Liver (tissue), 9 donors: ENCODE results near the gene OPTN. TPM values are rescaled to one million over a fixed set of nuclear protein-coding genes. Genes with fewer than 3 reads are reported as not detected.

Experiments used
- DNase-seq: peaks from one replicate; pipeline ENCODE4 v3.0.0-alpha.2; 2017; ENCODE audit warnings: low spot score
- H3K27ac ChIP-seq, 2 donors: one replicate each; pipeline ENCODE4 v1.7.0; 2013; ENCODE audit warnings: inconsistent platforms in 2 of 2, low read length in 2 of 2, control low read depth in 1 of 2, low read depth in 1 of 2, mild to moderate bottlenecking in 1 of 2
- H3K27me3 ChIP-seq, 4 donors: one replicate each; pipeline versions ENCODE4 v1.6.1 to v1.7.0; 2013; ENCODE audit warnings: low read length in 3 of 4, inconsistent platforms in 1 of 4, mild to moderate bottlenecking in 1 of 4, moderate library complexity in 1 of 4; ENCODE audit not compliant: control insufficient read depth in 4 of 4, insufficient read depth in 4 of 4
- H3K36me3 ChIP-seq, 4 donors: one replicate each; pipeline versions ENCODE4 v1.6.1 to v1.7.0; 2013; ENCODE audit warnings: low read length in 3 of 4, mild to moderate bottlenecking in 3 of 4, low read depth in 1 of 4, moderate library complexity in 1 of 4; ENCODE audit not compliant: control insufficient read depth in 4 of 4, insufficient read depth in 3 of 4
- H3K4me1 ChIP-seq, 4 donors: one replicate each; pipeline versions ENCODE4 v1.6.1 to v1.7.0; 2013; ENCODE audit warnings: low read length in 3 of 4, mild to moderate bottlenecking in 3 of 4, moderate library complexity in 1 of 4; ENCODE audit not compliant: control insufficient read depth in 4 of 4, insufficient read depth in 4 of 4
- H3K4me3 ChIP-seq, 3 donors: one replicate each; pipeline versions ENCODE4 v1.6.1 to v1.7.0; 2013; ENCODE audit warnings: low read length in 3 of 3, control low read depth in 1 of 3, low read depth in 1 of 3, mild to moderate bottlenecking in 1 of 3
- H3K9ac ChIP-seq, 2 donors: one replicate each; pipeline ENCODE4 v1.7.0; 2013; ENCODE audit warnings: low read length in 2 of 2, mild to moderate bottlenecking in 2 of 2, moderate library complexity in 2 of 2, control low read depth in 1 of 2, low read depth in 1 of 2
- H3K9me3 ChIP-seq, 4 donors: one replicate each; pipeline versions ENCODE4 v1.6.1 to v1.7.0; 2013; ENCODE audit warnings: low read length in 3 of 4; ENCODE audit not compliant: control insufficient read depth in 4 of 4
- CTCF ChIP-seq: fragments of 150-350 bp; IDR thresholded peaks from 2 replicates; pipeline ENCODE4 v1.5.1; 2017; ENCODE audit warnings: improper control_type of control experiment, low read depth, low read length; ENCODE audit not compliant: missing input control
- EGR1 ChIP-seq, 2 donors: IDR thresholded peaks; 2 replicates each; pipeline ENCODE4 v1.6.1; 2016 to 2018; ENCODE audit warnings: antibody characterized with exemption in 2 of 2, low read depth in 2 of 2
- FOXA1 ChIP-seq: IDR thresholded peaks from 2 replicates; pipeline ENCODE4 v1.6.1; 2016; ENCODE audit warnings: antibody characterized with exemption
- FOXA2 ChIP-seq: IDR thresholded peaks from 2 replicates; pipeline ENCODE4 v1.6.1; 2016; ENCODE audit warnings: antibody characterized with exemption
- HNF4A ChIP-seq, 2 donors: conservative IDR thresholded peaks; 2 replicates each; pipeline ENCODE4 v1.6.1; 2016; ENCODE audit warnings: antibody characterized with exemption in 2 of 2, mild to moderate bottlenecking in 2 of 2
- HNF4G ChIP-seq: IDR thresholded peaks from 2 replicates; pipeline ENCODE4 v1.6.1; 2016; ENCODE audit warnings: antibody characterized with exemption
- JUND ChIP-seq, 2 donors: IDR thresholded peaks; 2 replicates each; pipeline ENCODE4 v1.6.1; 2016; ENCODE audit warnings: antibody characterized with exemption in 2 of 2
- RAD21 ChIP-seq, 2 donors: IDR thresholded peaks; 2 replicates each; pipeline ENCODE4 v1.6.1; 2016; ENCODE audit warnings: antibody characterized with exemption in 2 of 2, mild to moderate bottlenecking in 2 of 2
- REST ChIP-seq: IDR thresholded peaks from 2 replicates; pipeline ENCODE4 v1.6.1; 2016; ENCODE audit warnings: antibody characterized with exemption, mild to moderate bottlenecking
- RXRA ChIP-seq, 2 donors: IDR thresholded peaks; 2 replicates each; pipeline ENCODE4 v1.6.1; 2017 to 2018; ENCODE audit warnings: antibody characterized with exemption in 2 of 2, mild to moderate bottlenecking in 1 of 2
- SP1 ChIP-seq: IDR thresholded peaks from 2 replicates; pipeline ENCODE4 v1.6.1; 2018; ENCODE audit warnings: antibody characterized with exemption, mild to moderate bottlenecking
- TAF1 ChIP-seq: conservative IDR thresholded peaks from 2 replicates; pipeline ENCODE4 v1.6.1; 2016; ENCODE audit warnings: antibody characterized with exemption, mild to moderate bottlenecking
- YY1 ChIP-seq: IDR thresholded peaks from 2 replicates; pipeline ENCODE4 v1.6.1; 2016; ENCODE audit warnings: antibody characterized with exemption, mild to moderate bottlenecking
- ZBTB33 ChIP-seq: IDR thresholded peaks from 2 replicates; pipeline ENCODE4 v1.6.1; 2016; ENCODE audit warnings: antibody characterized with exemption
- WGBS: extraction: QIAGEN DNeasy Blood & Tissue Kit; methylation state at CpG from one replicate; pipeline ENCODE4 v1.1.7; 2013; 5-methylcytosine and 5-hydroxymethylcytosine counted together
- polyA plus RNA-seq, 2 donors: library from polyadenylated mRNA; stranded (reverse) in 1 of 2; unstranded in 1 of 2; fragments of 200-250 nt in 1 of 2; fragments of >200 nt in 1 of 2; fragmentation: Nextera tagmentation in 1 of 2; extraction: Ambion mirVana in 1 of 2; gene quantifications; one replicate each; pipeline versions ENCODE4 v1.2.1 to v1.2.3, GENCODE V29; 2013 to 2015
- total RNA-seq, 2 donors: library from RNA; depleted of rRNA; stranded (reverse); fragments of >200 nt; gene quantifications; one replicate each; pipeline ENCODE4 v1.2.3, GENCODE V29; 2014
- donor health status: healthy.
- donor health status: healthy.
- donor health status: healthy.
- donor health status: healthy.
- donor health status: healthy.

Gene OPTN
- total and polyA plus RNA-seq, 4 donors: 21.5 to 42.0 (median 34.2) TPM

- Histone ChIP-seq H3K9me3 (no peaks in the 10 kb centered on the region), H3K9ac (no peak overlapping the region), H3K27ac (no peak overlapping the region), H3K4me1 (peaks cover 0 to 2% (median 0%) of the 10 kb centered on the region in 4 donors), H3K36me3 (no peaks in the 10 kb centered on the region), H3K27me3 (no peaks in the 10 kb centered on the region), H3K4me3 (no peak overlapping the region)
- TF ChIP-seq ZBTB33 (no peak), JUND (IDR thresholded peaks at IDR 0.05) (no peak), SP1 (no peak), FOXA2 (no peak), YY1 (no peak), CTCF (no peak), FOXA1 (no peak), EGR1 (IDR thresholded peaks at IDR 0.05; ENCODE audit: low read depth in 2 of 2) (no peak), REST (no peak), RAD21 (IDR thresholded peaks at IDR 0.05) (no peak)
- no peak for DNase-seq
- 95% methylated on average over 4 of the region's 4 CpGs for WGBS
Measured at GRCh38 chr10:13180788-13181187, 80.8 kb downstream of the OPTN start.

- 92% methylated on average over 1 of the region's 1 CpG for WGBS
- peaks cover 0 to 2% (median 0%) of the 10 kb centered on the region in 4 donors for H3K4me1 ChIP-seq
- H3K27ac ChIP-seq: no peak overlapping the region
- no peaks in the 10 kb centered on the region for H3K9me3 ChIP-seq
- no peak for DNase-seq
- no peaks in the 10 kb centered on the region for H3K36me3 ChIP-seq
- H3K27me3 ChIP-seq: no peaks in the 10 kb centered on the region
- no peak overlapping the region for H3K4me3 ChIP-seq
- TF ChIP-seq RAD21 (IDR thresholded peaks at IDR 0.05) (no peak), CTCF (no peak), JUND (IDR thresholded peaks at IDR 0.05) (no peak), SP1 (no peak), HNF4A (conservative IDR thresholded peaks at IDR 0.05) (no peak), REST (no peak), TAF1 (no peak), HNF4G (no peak), RXRA (IDR thresholded peaks at IDR 0.05) (no peak), ZBTB33 (no peak)
- H3K9ac ChIP-seq: no peak overlapping the region
Measured at GRCh38 chr10:13182424-13182823, 82.5 kb downstream of the OPTN start.
